Endothelial cell (in vitro differentiated cells): ENCODE measurements around the gene PTPRN2. TPM values are rescaled to one million over a fixed set of nuclear protein-coding genes. Genes with fewer than 3 reads are reported as not detected.

Experiments
- DNase-seq: peaks from one replicate; pipeline ENCODE4 v3.0.0; 2021; ENCODE audit warnings: low spot score
- H3K27ac Mint-ChIP-seq: one replicate; pipeline ENCODE4 v1.8.0; 2021; ENCODE audit warnings: mixed read lengths, inconsistent platforms; ENCODE audit not compliant: unreplicated experiment
- H3K27me3 Mint-ChIP-seq: one replicate; pipeline ENCODE4 v1.8.0; 2021; ENCODE audit warnings: mild to moderate bottlenecking, moderate library complexity, mixed read lengths, inconsistent platforms; ENCODE audit not compliant: unreplicated experiment
- H3K36me3 Mint-ChIP-seq: one replicate; pipeline ENCODE4 v1.8.0; 2021; ENCODE audit warnings: mild to moderate bottlenecking, low read depth, mixed read lengths, inconsistent platforms; ENCODE audit not compliant: unreplicated experiment
- H3K4me1 Mint-ChIP-seq: one replicate; pipeline ENCODE4 v1.8.0; 2021; ENCODE audit warnings: mild to moderate bottlenecking, mixed read lengths, inconsistent platforms; ENCODE audit not compliant: unreplicated experiment
- H3K4me3 Mint-ChIP-seq: one replicate; pipeline ENCODE4 v1.8.0; 2021; ENCODE audit warnings: mild to moderate bottlenecking, mixed read lengths, inconsistent platforms; ENCODE audit not compliant: unreplicated experiment
- H3K9me3 Mint-ChIP-seq: one replicate; pipeline ENCODE4 v1.8.0; 2021; ENCODE audit warnings: mixed read lengths, inconsistent platforms; ENCODE audit not compliant: unreplicated experiment
- CTCF ChIP-seq: fragments of 200-600 bp; sonication (generic); IDR thresholded peaks from one replicate; pipeline ENCODE4 v1.5.0; 2021; ENCODE audit warnings: antibody characterized with exemption; ENCODE audit not compliant: unreplicated experiment
- total RNA-seq: library from RNA; stranded (reverse); fragmentation: NEBNext Ultra II Directional; extraction: Animal tissue kit (Norgen Biotek cat#: 25700); gene quantifications from one replicate; pipeline ENCODE4 v1.2.1, GENCODE V29; 2021; ENCODE audit not compliant: unreplicated experiment

The PTPRN2 gene
- total RNA-seq, 1 donor from 2014 or later, result 0.18 TPM

DNA sequence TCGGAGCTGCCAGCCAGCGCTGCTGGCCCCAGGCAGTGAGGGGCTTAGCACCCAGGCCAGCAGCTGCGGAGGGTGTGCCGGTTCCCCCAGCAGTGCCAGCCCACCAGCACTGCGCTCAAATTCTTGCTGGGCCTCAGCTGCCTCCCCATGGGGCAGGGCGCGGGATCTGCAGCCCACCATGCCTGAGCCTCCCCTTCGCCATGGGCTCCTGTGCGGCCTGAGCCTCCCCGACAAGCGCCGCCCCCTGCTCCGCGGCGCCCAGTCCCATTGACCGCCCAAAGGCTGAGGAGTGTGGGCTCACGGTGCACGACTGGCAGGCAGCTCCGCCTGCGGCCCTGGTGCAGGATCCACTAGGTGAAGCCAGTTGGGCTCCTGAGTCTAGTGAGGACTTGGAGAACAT is 525.0 kb downstream of the PTPRN2 start:
- no peaks in the 10 kb centered on the region for H3K4me1 Mint-ChIP-seq
- no peak for DNase-seq
- H3K27ac Mint-ChIP-seq, result no peak overlapping the region
- no peak for TF ChIP-seq CTCF
- peaks cover 47% of the 10 kb centered on the region for H3K9me3 Mint-ChIP-seq
- H3K4me3 Mint-ChIP-seq, result no peak overlapping the region
- H3K27me3 Mint-ChIP-seq, result peaks cover 16% of the 10 kb centered on the region
- peaks cover 27% of the 10 kb centered on the region for H3K36me3 Mint-ChIP-seq

- Mint-ChIP-seq H3K27me3 (peaks cover 18% of the 10 kb centered on the region), H3K27ac (no peak overlapping the region), H3K9me3 (peaks cover 47% of the 10 kb centered on the region), H3K4me1 (no peaks in the 10 kb centered on the region), H3K4me3 (no peak overlapping the region), H3K36me3 (peaks cover 27% of the 10 kb centered on the region)
- no peak for TF ChIP-seq CTCF
- no peak for DNase-seq
Observed at GRCh38 chr7:158061884-158062656, 525.6 kb downstream of the PTPRN2 start.

- H3K9me3 Mint-ChIP-seq, result peaks cover 38% of the 10 kb centered on the region
Observed at GRCh38 chr7:158061026-158061630, 526.5 kb downstream of the PTPRN2 start.

DNA sequence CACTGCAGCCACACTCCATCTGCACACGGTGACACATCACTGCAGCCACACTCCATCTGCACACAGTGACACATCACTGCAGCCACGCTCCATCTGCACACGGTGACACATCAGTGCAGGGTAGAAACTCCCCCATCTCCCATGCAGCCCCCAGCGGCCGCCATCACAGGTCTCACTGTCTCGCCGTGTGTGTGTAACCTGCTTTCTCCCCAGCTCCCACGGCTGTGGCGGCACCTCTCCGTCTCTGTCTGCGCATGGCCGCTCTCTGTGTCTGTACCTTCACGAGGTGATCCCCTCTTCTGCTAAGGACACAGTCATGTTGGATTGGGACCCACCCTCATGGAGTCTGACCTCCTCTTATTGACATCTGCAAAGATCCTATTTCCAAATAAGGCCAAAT is 527.4 kb downstream of the PTPRN2 start:
- TF ChIP-seq CTCF, result no peak
- Mint-ChIP-seq H3K9me3 (peaks cover 38% of the 10 kb centered on the region), H3K36me3 (peaks cover 17% of the 10 kb centered on the region), H3K4me3 (no peak overlapping the region), H3K27me3 (peaks cover 10% of the 10 kb centered on the region), H3K27ac (no peak overlapping the region), H3K4me1 (no peaks in the 10 kb centered on the region)
- DNase-seq, result no peak

More at GRCh38 chr7:158061026-158061630, 526.5 kb downstream of the PTPRN2 start:
- no peak for DNase-seq
- TF ChIP-seq CTCF, result no peak
- H3K36me3 Mint-ChIP-seq, result peaks cover 19% of the 10 kb centered on the region
- peaks cover 12% of the 10 kb centered on the region for H3K27me3 Mint-ChIP-seq
- H3K27ac Mint-ChIP-seq, result no peak overlapping the region
- no peaks in the 10 kb centered on the region for H3K4me1 Mint-ChIP-seq
- no peak overlapping the region for H3K4me3 Mint-ChIP-seq

DNA sequence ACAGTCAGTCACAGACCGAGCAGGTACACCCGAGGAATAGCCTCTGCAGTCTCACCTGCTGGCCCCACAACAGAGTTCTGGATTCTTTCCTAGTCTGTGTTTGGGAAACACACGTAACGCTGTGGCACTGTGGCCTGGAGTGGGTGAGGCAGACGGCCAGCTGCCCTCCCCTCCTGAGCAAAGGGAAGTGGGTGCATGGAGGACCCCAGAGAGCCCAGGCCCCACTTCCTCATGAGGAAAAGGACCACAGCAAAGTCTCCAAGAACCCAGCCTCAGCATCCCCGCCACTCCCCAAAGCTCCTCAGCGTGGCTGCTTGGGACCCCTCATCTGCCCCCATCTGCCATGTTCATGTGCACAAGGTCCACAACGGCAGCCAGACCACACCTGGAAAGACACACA is 530.2 kb downstream of the PTPRN2 start:
- no peak for TF ChIP-seq CTCF
- no peak for DNase-seq
- Mint-ChIP-seq H3K4me1 (no peaks in the 10 kb centered on the region), H3K27ac (no peak overlapping the region), H3K4me3 (no peak overlapping the region), H3K9me3 (peaks cover 42% of the 10 kb centered on the region), H3K36me3 (peaks cover 25% of the 10 kb centered on the region), H3K27me3 (peaks cover 16% of the 10 kb centered on the region)
